Measurements from ENCODE around the gene NTM. TPM values are rescaled to one million over a fixed set of nuclear protein-coding genes. Genes with fewer than 3 reads are reported as not detected.

NTM gene
- total RNA-seq, 3 donors from 2014 or later = 0.66 to 9.0 (median 1.0) TPM

GRCh38 chr11:131391176-131391575, 20.8 kb downstream of the NTM start:
- no peak overlapping the region for H3K27ac ChIP-seq
- TF ChIP-seq CTCF (IDR thresholded peaks at IDR 0.05) = no peak
- TF ChIP-seq POLR2A (IDR thresholded peaks at IDR 0.05) = no peak
- TF ChIP-seq POLR2AphosphoS5 (IDR thresholded peaks at IDR 0.05) = no peak
- H3K4me3 ChIP-seq = no peak overlapping the region
- H3K36me3 ChIP-seq = no peaks in the 10 kb centered on the region
- H3K9me3 ChIP-seq = no peaks in the 10 kb centered on the region
- no peaks in the 10 kb centered on the region for H3K27me3 ChIP-seq
- DNase-seq (ENCODE audit: low spot score in 2 of 2) = no peak
- intact Hi-C loops (cut with DNase I; ENCODE audit: low total_unique reads) = no loop called here
- H3K4me1 ChIP-seq = no peaks in the 10 kb centered on the region

- Histone ChIP-seq H3K27ac (no peak overlapping the region), H3K27me3 (no peaks in the 10 kb centered on the region), H3K36me3 (no peaks in the 10 kb centered on the region), H3K4me1 (no peaks in the 10 kb centered on the region), H3K4me3 (no peak overlapping the region), H3K9me3 (no peaks in the 10 kb centered on the region)
- no peak for DNase-seq (ENCODE audit: low spot score in 2 of 2)
- no peak for TF ChIP-seq CTCF (IDR thresholded peaks at IDR 0.05)
- TF ChIP-seq POLR2AphosphoS5 (IDR thresholded peaks at IDR 0.05) = no peak
- TF ChIP-seq POLR2A (IDR thresholded peaks at IDR 0.05) = no peak
- intact Hi-C loops (cut with DNase I; ENCODE audit: low total_unique reads) = no loop called here
These were observed 22.3 kb downstream of the NTM start for GRCh38 chr11:131392528-131393255.

GRCh38 chr11:131393691-131394090, 23.3 kb downstream of the NTM start:
- intact Hi-C loops (cut with DNase I; ENCODE audit: low total_unique reads) = no loop called here
- H3K4me3 ChIP-seq = no peak overlapping the region
- no peaks in the 10 kb centered on the region for H3K27me3 ChIP-seq
- TF ChIP-seq POLR2AphosphoS5 (IDR thresholded peaks at IDR 0.05) (no peak), POLR2A (IDR thresholded peaks at IDR 0.05) (no peak), CTCF (IDR thresholded peaks at IDR 0.05) (no peak)
- no peaks in the 10 kb centered on the region for H3K4me1 ChIP-seq
- no peaks in the 10 kb centered on the region for H3K36me3 ChIP-seq
- no peak overlapping the region for H3K27ac ChIP-seq
- H3K9me3 ChIP-seq = no peaks in the 10 kb centered on the region
- DNase-seq (ENCODE audit: low spot score in 2 of 2) = no peak

- Histone ChIP-seq H3K27ac (no peak overlapping the region), H3K4me1 (no peaks in the 10 kb centered on the region), H3K36me3 (no peaks in the 10 kb centered on the region), H3K27me3 (no peaks in the 10 kb centered on the region), H3K4me3 (no peak overlapping the region), H3K9me3 (no peaks in the 10 kb centered on the region)
- TF ChIP-seq POLR2AphosphoS5 (IDR thresholded peaks at IDR 0.05) (no peak), POLR2A (IDR thresholded peaks at IDR 0.05) (no peak), CTCF (IDR thresholded peaks at IDR 0.05) (no peak)
- intact Hi-C loops (cut with DNase I; ENCODE audit: low total_unique reads) = no loop called here
- DNase-seq (ENCODE audit: low spot score in 2 of 2) = no peak
These were observed 27.3 kb downstream of the NTM start for GRCh38 chr11:131397675-131398074.

- no peak overlapping the region for H3K27ac ChIP-seq
- intact Hi-C loops (cut with DNase I; ENCODE audit: low total_unique reads) = no loop called here
- DNase-seq (ENCODE audit: low spot score in 2 of 2) = no peak
- no peaks in the 10 kb centered on the region for H3K9me3 ChIP-seq
- H3K4me1 ChIP-seq = no peaks in the 10 kb centered on the region
- no peaks in the 10 kb centered on the region for H3K36me3 ChIP-seq
- H3K4me3 ChIP-seq = no peak overlapping the region
- TF ChIP-seq POLR2A (IDR thresholded peaks at IDR 0.05) (no peak), POLR2AphosphoS5 (IDR thresholded peaks at IDR 0.05) (no peak), CTCF (IDR thresholded peaks at IDR 0.05) (no peak)
- no peaks in the 10 kb centered on the region for H3K27me3 ChIP-seq
These were observed 31.6 kb downstream of the NTM start for GRCh38 chr11:131402040-131402439.

Measured in breast epithelium (tissue), 4 donors.